Activated CD4-positive, alpha-beta memory T cell treated with anti-CD3 and anti-CD28 coated beads for 36 hours (primary cell): ENCODE measurements around the gene TOPBP1. TPM values are rescaled to one million over a fixed set of nuclear protein-coding genes. Genes with fewer than 3 reads are reported as not detected.
A peak's percentile ranks its signal among the peaks of the same experiment; 100 is the strongest.

ENCODE experiments used
- CTCF ChIA-PET: fragments of 350-600 bp; sonication (Branson Sonifier 250); formaldehyde crosslinking; loops from one replicate; lab custom pipeline; 2021; ENCODE audit warnings: antibody characterized with exemption, inconsistent platforms; lab: Charles Lee
- POLR2A ChIA-PET: fragments of 350-600 bp; sonication (Branson Sonifier 250); formaldehyde crosslinking; loops from one replicate; lab custom pipeline; 2021; ENCODE audit warnings: antibody characterized with exemption; lab: Charles Lee
- DNase-seq: peaks from one replicate; pipeline ENCODE4 v3.0.0-alpha.2; 2020
- H3K27ac Mint-ChIP-seq: one replicate; pipeline ENCODE4 v1.8.0; 2021; ENCODE audit warnings: mixed read lengths
- H3K27me3 Mint-ChIP-seq: one replicate; pipeline ENCODE4 v1.8.0; 2021; ENCODE audit warnings: mixed read lengths
- H3K36me3 Mint-ChIP-seq: one replicate; pipeline ENCODE4 v1.8.0; 2021; ENCODE audit warnings: mixed read lengths
- H3K4me1 Mint-ChIP-seq: one replicate; pipeline ENCODE4 v1.8.0; 2021; ENCODE audit warnings: low read depth, mixed read lengths
- H3K4me3 Mint-ChIP-seq: one replicate; pipeline ENCODE4 v1.8.0; 2021; ENCODE audit warnings: mild to moderate bottlenecking, mixed read lengths
- H3K9me3 Mint-ChIP-seq: one replicate; pipeline ENCODE4 v1.8.0; 2021; ENCODE audit warnings: mixed read lengths
- intact Hi-C: fragments of 100-400 bp; cut with micrococcal nuclease; formaldehyde crosslinking; loops from one replicate; pipeline ENCODE4 v1.15.1; 2023
- total RNA-seq, 2 experiments: library from RNA; stranded (reverse); gene quantifications; one replicate each; pipeline ENCODE4 v1.2.3, GENCODE V29; 2021

Gene TOPBP1
- total RNA-seq, 2 experiments from 2014 or later: 73.9 to 79.1 TPM

GRCh38 chr3:133575086-133575485, 86.7 kb downstream of the TOPBP1 start:
- intact Hi-C loops: loop anchor here (10.0 kb wide), 1 partner anchor 350 kb away; no protein-coding TSS in a partner anchor
- DNase-seq: no peak
- POLR2A ChIA-PET: interaction anchor here (0.6 to 4.0 kb wide), 14 partner anchors 16 to 1157 kb away, joined by 3 to 31 read pairs (median 4); partner anchors contain the start of genes DNAJC13 and TOPBP1
- CTCF ChIA-PET: interaction anchor here (0.8 to 4.4 kb wide), 7 partner anchors 20 to 849 kb away, joined by 3 to 30 read pairs (median 6); no protein-coding TSS in a partner anchor
- peaks cover 51% of the 10 kb centered on the region for H3K36me3 Mint-ChIP-seq
- H3K9me3 Mint-ChIP-seq: no peaks in the 10 kb centered on the region
- H3K27me3 Mint-ChIP-seq: no peaks in the 10 kb centered on the region
- H3K4me3 Mint-ChIP-seq: peak overlapping the region; percentile 99
- peak overlapping the region; percentile 99 for H3K27ac Mint-ChIP-seq
- H3K4me1 Mint-ChIP-seq: peaks cover 66% of the 10 kb centered on the region

GRCh38 chr3:133574260-133574881, 87.4 kb downstream of the TOPBP1 start:
- H3K36me3 Mint-ChIP-seq: peaks cover 45% of the 10 kb centered on the region
- no peaks in the 10 kb centered on the region for H3K27me3 Mint-ChIP-seq
- no peaks in the 10 kb centered on the region for H3K9me3 Mint-ChIP-seq
- ChIA-PET CTCF (interaction anchor here (0.7 to 4.4 kb wide), 8 partner anchors 21 to 848 kb away, joined by 3 to 30 read pairs (median 6); no protein-coding TSS in a partner anchor), POLR2A (interaction anchor here (0.6 to 4.0 kb wide), 14 partner anchors 17 to 1157 kb away, joined by 3 to 31 read pairs (median 4); partner anchors contain the start of genes DNAJC13 and TOPBP1)
- H3K4me3 Mint-ChIP-seq: peak overlapping the region; percentile 99
- intact Hi-C loops: loop anchor here (1.0 to 10.0 kb wide), 4 partner anchors 99 to 663 kb away; no protein-coding TSS in a partner anchor
- H3K27ac Mint-ChIP-seq: peak overlapping the region; percentile 99
- peaks cover 65% of the 10 kb centered on the region for H3K4me1 Mint-ChIP-seq
- DNase-seq: peak; percentile 89

- peaks cover 40% of the 10 kb centered on the region for H3K36me3 Mint-ChIP-seq
- intact Hi-C loops: loop anchor here (1.0 to 10.0 kb wide), 15 partner anchors 22 to 1157 kb away; partner anchors contain the start of genes CEP63, DNAJC13, NPHP3 and SRPRB
- no peaks in the 10 kb centered on the region for H3K27me3 Mint-ChIP-seq
- no peak for DNase-seq
- H3K4me3 Mint-ChIP-seq: peak within 1 kb of the TSS; percentile 99
- POLR2A ChIA-PET: interaction anchor here (0.6 to 4.0 kb wide), 22 partner anchors 9 to 858 kb away, joined by 3 to 31 read pairs (median 4); partner anchors contain the start of gene TOPBP1
- peaks cover 58% of the 10 kb centered on the region for H3K4me1 Mint-ChIP-seq
- CTCF ChIA-PET: interaction anchor here (0.6 to 4.4 kb wide), 7 partner anchors 22 to 1099 kb away, joined by 3 to 30 read pairs (median 7); no protein-coding TSS in a partner anchor
- H3K27ac Mint-ChIP-seq: peak within 1 kb of the TSS; percentile 99
- H3K9me3 Mint-ChIP-seq: no peaks in the 10 kb centered on the region
Measured at GRCh38 chr3:133573629-133574194, 88.0 kb downstream of the TOPBP1 start, which contains the start of gene CDV3. Gene CDV3, plus strand, starts transcription at chr3:133573686. Its CDS starts 359 bp downstream, at chr3:133574045.

GRCh38 chr3:133573054-133573628, 88.6 kb downstream of the TOPBP1 start:
- intact Hi-C loops: loop anchor here (1.0 to 10.0 kb wide), 13 partner anchors 22 to 1156 kb away; partner anchors contain the start of genes CEP63, DNAJC13, NPHP3 and SRPRB
- Mint-ChIP-seq H3K9me3 (no peaks in the 10 kb centered on the region), H3K27ac (peak overlapping the region; percentile 98), H3K36me3 (peaks cover 34% of the 10 kb centered on the region), H3K4me1 (peaks cover 53% of the 10 kb centered on the region), H3K4me3 (peak overlapping the region; percentile 79), H3K27me3 (no peaks in the 10 kb centered on the region)
- ChIA-PET CTCF (interaction anchor here (0.6 to 4.4 kb wide), 9 partner anchors 9 to 1098 kb away, joined by 3 to 30 read pairs (median 5); no protein-coding TSS in a partner anchor), POLR2A (interaction anchor here (0.6 to 4.0 kb wide), 18 partner anchors 9 to 858 kb away, joined by 3 to 31 read pairs (median 4); partner anchors contain the start of gene TOPBP1)
- peak; percentile 100 for DNase-seq

GRCh38 chr3:133572158-133573053, 89.3 kb downstream of the TOPBP1 start:
- ChIA-PET POLR2A (interaction anchor here (0.6 to 4.0 kb wide), 17 partner anchors 8 to 851 kb away, joined by 3 to 31 read pairs (median 4); partner anchors contain the start of gene TOPBP1), CTCF (interaction anchor here (0.7 to 1.8 kb wide), 12 partner anchors 9 to 849 kb away, joined by 3 to 9 read pairs (median 4); no protein-coding TSS in a partner anchor)
- Mint-ChIP-seq H3K27ac (peak overlapping the region; percentile 98), H3K9me3 (no peaks in the 10 kb centered on the region), H3K27me3 (no peaks in the 10 kb centered on the region), H3K36me3 (peaks cover 27% of the 10 kb centered on the region), H3K4me1 (peaks cover 45% of the 10 kb centered on the region), H3K4me3 (peak overlapping the region; percentile 79)
- DNase-seq: no peak
- intact Hi-C loops: loop anchor here (1.0 to 10.0 kb wide), 13 partner anchors 23 to 1156 kb away; partner anchors contain the start of genes CEP63, DNAJC13, NPHP3 and SRPRB

GRCh38 chr3:133570937-133571320, 90.8 kb downstream of the TOPBP1 start:
- peaks cover 14% of the 10 kb centered on the region for H3K36me3 Mint-ChIP-seq
- intact Hi-C loops: loop anchor here (5.0 to 10.0 kb wide), 2 partner anchors 354 to 666 kb away; no protein-coding TSS in a partner anchor
- POLR2A ChIA-PET: interaction anchor here (1.9 kb wide), 1 partner anchor 82 kb away, joined by 5 read pairs; no protein-coding TSS in a partner anchor
- H3K9me3 Mint-ChIP-seq: no peaks in the 10 kb centered on the region
- CTCF ChIA-PET: interaction anchor here (1.3 to 2.0 kb wide), 2 partner anchors 82 to 125 kb away, joined by 5 to 7 read pairs; no protein-coding TSS in a partner anchor
- H3K4me3 Mint-ChIP-seq: no peak overlapping the region
- peaks cover 32% of the 10 kb centered on the region for H3K4me1 Mint-ChIP-seq
- H3K27me3 Mint-ChIP-seq: no peaks in the 10 kb centered on the region
- no peak for DNase-seq
- H3K27ac Mint-ChIP-seq: peak overlapping the region; percentile 64

- Mint-ChIP-seq H3K9me3 (no peaks in the 10 kb centered on the region), H3K27ac (peak overlapping the region; percentile 64), H3K4me3 (no peak overlapping the region), H3K4me1 (peaks cover 29% of the 10 kb centered on the region), H3K27me3 (no peaks in the 10 kb centered on the region), H3K36me3 (peaks cover 10% of the 10 kb centered on the region)
- DNase-seq: no peak
- CTCF ChIA-PET: interaction anchor here (1.0 to 2.0 kb wide), 4 partner anchors 8 to 127 kb away, joined by 3 to 7 read pairs (median 4); no protein-coding TSS in a partner anchor
- POLR2A ChIA-PET: no interaction called here
- intact Hi-C loops: loop anchor here (5.0 to 10.0 kb wide), 2 partner anchors 354 to 667 kb away; no protein-coding TSS in a partner anchor
Measured at GRCh38 chr3:133570139-133570936, 91.4 kb downstream of the TOPBP1 start.

GRCh38 chr3:133568294-133569014, 93.3 kb downstream of the TOPBP1 start:
- no peak overlapping the region for H3K27ac Mint-ChIP-seq
- ChIA-PET POLR2A (no interaction called here), CTCF (interaction anchor here (0.8 to 1.6 kb wide), 2 partner anchors 10 kb away, joined by 3 to 5 read pairs; no protein-coding TSS in a partner anchor)
- H3K4me1 Mint-ChIP-seq: peaks cover 23% of the 10 kb centered on the region
- H3K27me3 Mint-ChIP-seq: no peaks in the 10 kb centered on the region
- no peak overlapping the region for H3K4me3 Mint-ChIP-seq
- intact Hi-C loops: no loop called here
- no peaks in the 10 kb centered on the region for H3K36me3 Mint-ChIP-seq
- DNase-seq: no peak
- no peaks in the 10 kb centered on the region for H3K9me3 Mint-ChIP-seq

- no peaks in the 10 kb centered on the region for H3K27me3 Mint-ChIP-seq
- no peaks in the 10 kb centered on the region for H3K4me1 Mint-ChIP-seq
- POLR2A ChIA-PET: interaction anchor here (0.7 to 1.9 kb wide), 2 partner anchors 9 to 348 kb away, joined by 4 to 5 read pairs; partner anchors contain the start of gene CDV3
Measured at GRCh38 chr3:133563816-133564215, 97.9 kb downstream of the TOPBP1 start.

More at GRCh38 chr3:133563816-133564215, 97.9 kb downstream of the TOPBP1 start:
- no peak for DNase-seq
- no peaks in the 10 kb centered on the region for H3K36me3 Mint-ChIP-seq
- H3K4me3 Mint-ChIP-seq: no peak overlapping the region
- H3K27ac Mint-ChIP-seq: no peak overlapping the region
- intact Hi-C loops: no loop called here
- no peaks in the 10 kb centered on the region for H3K9me3 Mint-ChIP-seq
- CTCF ChIA-PET: interaction anchor here (1.1 kb wide), 1 partner anchor 76 kb away, joined by 3 read pairs; no protein-coding TSS in a partner anchor
